Neural cell (in vitro differentiated cells): ENCODE results near the gene TNNT2. TPM values are rescaled to one million over a fixed set of nuclear protein-coding genes. Genes with fewer than 3 reads are reported as not detected.

Experiments
- H2AFZ ChIP-seq: fragments of 200-600, 300-800 bp; sonication (generic), shearing (Covaris generic); 2 replicates; pipeline ENCODE4 v1.6.0; 2014; ENCODE audit warnings: low read depth, mild to moderate bottlenecking, antibody characterized with exemption, low read length, moderate library complexity
- H3F3A ChIP-seq: fragments of 200-600 bp; shearing (Covaris generic); 2 replicates; pipeline ENCODE4 v1.6.1; 2016; ENCODE audit warnings: mild to moderate bottlenecking, moderate library complexity, mixed read lengths, antibody characterized with exemption, low read length; ENCODE audit not compliant: insufficient read depth, poor library complexity, severe bottlenecking
- H3K27ac ChIP-seq: fragments of 200-600, 300-800 bp; sonication (generic), shearing (Covaris generic); 2 replicates; pipeline ENCODE4 v1.5.1; 2014; ENCODE audit warnings: mild to moderate bottlenecking, low read length, moderate library complexity
- H3K27me3 ChIP-seq: fragments of 300-800, 200-600 bp; sonication (generic), shearing (Covaris generic); 2 replicates; pipeline ENCODE4 v1.6.0; 2014; ENCODE audit warnings: mild to moderate bottlenecking, low read depth, low read length, moderate library complexity; ENCODE audit not compliant: insufficient read depth
- H3K36me3 ChIP-seq: fragments of 300-800, 200-600 bp; sonication (generic), shearing (Covaris generic); 2 replicates; pipeline ENCODE4 v1.5.1; 2014; ENCODE audit warnings: mild to moderate bottlenecking, antibody characterized with exemption, low read length, moderate library complexity; ENCODE audit not compliant: insufficient read depth
- H3K4me2 ChIP-seq: fragments of 300-800, 200-600 bp; sonication (generic), shearing (Covaris generic); 2 replicates; pipeline ENCODE4 v1.6.0; 2014; ENCODE audit warnings: mild to moderate bottlenecking, low read length
- H3K4me3 ChIP-seq: fragments of 300-800, 200-600 bp; sonication (generic), shearing (Covaris generic); 2 replicates; pipeline ENCODE4 v1.5.1; 2014; ENCODE audit warnings: mild to moderate bottlenecking, low read length, moderate library complexity
- H3K79me2 ChIP-seq: fragments of 200-600 bp; shearing (Covaris generic); replicated peaks from 2 replicates; pipeline ENCODE4 v1.6.0; 2014; ENCODE audit warnings: mild to moderate bottlenecking, low read length, moderate library complexity; ENCODE audit not compliant: insufficient read depth
- H3K9ac ChIP-seq: fragments of 300-800, 200-600 bp; sonication (generic), shearing (Covaris generic); 2 replicates; pipeline ENCODE4 v1.6.1; 2016; ENCODE audit warnings: mild to moderate bottlenecking, low read length, mixed read lengths
- H3K9me2 ChIP-seq: fragments of 200-600 bp; shearing (Covaris generic); 2 replicates; pipeline ENCODE4 v1.6.1; 2016; ENCODE audit warnings: mild to moderate bottlenecking, low read length, mixed read lengths; ENCODE audit not compliant: insufficient read depth
- H3K9me3 ChIP-seq: fragments of 200-600, 300-800 bp; sonication (generic), shearing (Covaris generic); 2 replicates; pipeline ENCODE4 v1.6.1; 2016; ENCODE audit warnings: mild to moderate bottlenecking, mixed run types, low read length, moderate library complexity, mixed read lengths
- H4K20me1 ChIP-seq: fragments of 200-600 bp; shearing (Covaris generic); 2 replicates; pipeline ENCODE4 v1.6.1; 2016; ENCODE audit warnings: mild to moderate bottlenecking, mixed run types; ENCODE audit not compliant: insufficient read depth
- CTCF ChIP-seq: fragments of 450-650 bp; IDR thresholded peaks from 2 replicates; pipeline ENCODE4 v1.5.1; 2014; ENCODE audit warnings: antibody characterized with exemption, mild to moderate bottlenecking, moderate library complexity; ENCODE audit not compliant: poor library complexity, severe bottlenecking
- EP300 ChIP-seq: fragments of 450-650 bp; conservative IDR thresholded peaks from 2 replicates; pipeline ENCODE4 v1.6.1; 2014; ENCODE audit warnings: antibody characterized with exemption, mild to moderate bottlenecking, moderate library complexity; ENCODE audit not compliant: poor library complexity, severe bottlenecking
- EZH2 ChIP-seq: fragments of 200-600, 300-800 bp; shearing (Covaris generic), sonication (generic); IDR thresholded peaks from 2 replicates; pipeline ENCODE4 v1.6.1; 2014; ENCODE audit warnings: antibody characterized with exemption, low read length, borderline replicate concordance, mild to moderate bottlenecking; ENCODE audit not compliant: insufficient read depth, poor library complexity, severe bottlenecking
- MXI1 ChIP-seq: fragments of 450-650 bp; conservative IDR thresholded peaks from 2 replicates; pipeline ENCODE4 v1.6.1; 2014; ENCODE audit warnings: antibody characterized with exemption, mild to moderate bottlenecking; ENCODE audit not compliant: poor library complexity, severe bottlenecking
- POLR2AphosphoS5 ChIP-seq: IDR thresholded peaks from 2 replicates; pipeline ENCODE4 v1.6.1; 2012
- RAD21 ChIP-seq: fragments of 450-650 bp; conservative IDR thresholded peaks from 2 replicates; pipeline ENCODE4 v1.6.1; 2014; ENCODE audit warnings: antibody characterized with exemption, mild to moderate bottlenecking, moderate library complexity
- REST ChIP-seq: IDR thresholded peaks from 2 replicates; pipeline ENCODE4 v1.6.1; 2012; ENCODE audit warnings: borderline replicate concordance
- SMC3 ChIP-seq: fragments of 450-650 bp; conservative IDR thresholded peaks from 2 replicates; pipeline ENCODE4 v1.6.1; 2014; ENCODE audit warnings: antibody characterized with exemption, mild to moderate bottlenecking, moderate library complexity; ENCODE audit not compliant: poor library complexity
- TAF1 ChIP-seq: IDR thresholded peaks from 2 replicates; pipeline ENCODE4 v1.6.1; 2012; ENCODE audit warnings: low read depth
- polyA plus RNA-seq: library from polyadenylated mRNA; depleted of rRNA; stranded (reverse); fragments of >200 nt; gene quantifications from 2 replicates; pipeline ENCODE4 v1.2.3, GENCODE V29; 2014

The TNNT2 gene
- polyA plus RNA-seq, 1 donor from 2014 or later: not detected

GRCh38 chr1:201327687-201328240 is 49.7 kb downstream of the TNNT2 start:
- Histone ChIP-seq H4K20me1 (no peaks in the 10 kb centered on the region), H3K9ac (no peak overlapping the region), H3K27me3 (no peaks in the 10 kb centered on the region), H3K36me3 (no peaks in the 10 kb centered on the region), H3K79me2 (no peaks in the 10 kb centered on the region), H3K4me3 (no peak overlapping the region), H3K27ac (no peak overlapping the region), H3F3A (no peaks in the 10 kb centered on the region), H2AFZ (no peak overlapping the region), H3K9me2 (no peaks in the 10 kb centered on the region), H3K9me3 (no peaks in the 10 kb centered on the region), H3K4me2 (no peak overlapping the region)
- no peak for TF ChIP-seq POLR2AphosphoS5

- Histone ChIP-seq H3K9me3 (no peaks in the 10 kb centered on the region), H3K9me2 (no peaks in the 10 kb centered on the region), H3K79me2 (no peaks in the 10 kb centered on the region), H4K20me1 (no peaks in the 10 kb centered on the region), H3K9ac (no peak overlapping the region), H3K36me3 (no peaks in the 10 kb centered on the region), H3K27ac (no peak overlapping the region), H3K27me3 (no peaks in the 10 kb centered on the region), H3K4me3 (no peak overlapping the region), H3K4me2 (no peak overlapping the region), H3F3A (no peaks in the 10 kb centered on the region), H2AFZ (no peak overlapping the region)
- TF ChIP-seq POLR2AphosphoS5 (no peak), MXI1 (no peak), CTCF (no peak), RAD21 (no peak), TAF1 (no peak), SMC3 (no peak), REST (no peak), EZH2 (no peak), EP300 (no peak)
Measured at GRCh38 chr1:201326710-201327109, 50.8 kb downstream of the TNNT2 start.

- H3F3A ChIP-seq: no peaks in the 10 kb centered on the region
- no peaks in the 10 kb centered on the region for H4K20me1 ChIP-seq
- no peaks in the 10 kb centered on the region for H3K9me3 ChIP-seq
- no peak overlapping the region for H3K27ac ChIP-seq
- H3K27me3 ChIP-seq: no peaks in the 10 kb centered on the region
- no peak overlapping the region for H3K4me2 ChIP-seq
- no peaks in the 10 kb centered on the region for H3K79me2 ChIP-seq
- no peak overlapping the region for H3K9ac ChIP-seq
- no peak overlapping the region for H3K4me3 ChIP-seq
- no peaks in the 10 kb centered on the region for H3K36me3 ChIP-seq
- H3K9me2 ChIP-seq: no peaks in the 10 kb centered on the region
- TF ChIP-seq SMC3: no peak
- no peak for TF ChIP-seq MXI1
- TF ChIP-seq REST: no peak
- TF ChIP-seq RAD21: no peak
- TF ChIP-seq TAF1: no peak
- no peak for TF ChIP-seq CTCF
- TF ChIP-seq EP300: no peak
- no peak overlapping the region for H2AFZ ChIP-seq
Measured at GRCh38 chr1:201325678-201326060, 51.8 kb downstream of the TNNT2 start.
